ENCODE results near the gene OR2G2.

The OR2G2 gene

DNA sequence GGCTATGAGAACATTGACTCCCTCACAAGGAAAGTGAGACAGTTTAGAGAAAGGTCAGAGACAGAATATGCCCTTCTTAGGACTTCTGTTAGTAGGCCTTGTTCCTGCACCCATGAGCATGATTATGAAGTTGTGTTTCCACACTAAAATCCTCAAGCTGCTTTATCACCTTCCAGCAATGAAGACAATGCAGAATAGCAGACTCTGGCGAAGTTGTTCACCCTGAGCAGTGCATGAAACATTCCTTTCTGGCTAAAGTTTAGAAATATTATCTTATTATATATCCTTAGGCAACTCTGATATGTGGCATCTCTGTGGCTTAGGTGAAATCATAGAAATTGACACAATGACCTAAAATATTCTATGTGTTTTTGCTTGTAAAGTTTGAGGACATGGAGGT, 13.9 kb upstream of the OR2G2 start:
- Histone ChIP-seq H3K27me3 (ENCODE audit: low read depth, low read length) (no peaks in the 10 kb centered on the region), H3K4me3 (ENCODE audit: low read length) (no peak overlapping the region), H3K4me1 (ENCODE audit: low read length) (peaks cover 8% of the 10 kb centered on the region), H3K79me2 (ENCODE audit: low read length) (no peaks in the 10 kb centered on the region), H2AFZ (ENCODE audit: low read depth, low read length) (no peak overlapping the region), H3K36me3 (replicated peaks; ENCODE audit: low read depth, low read length) (no peaks in the 10 kb centered on the region), H3K4me2 (ENCODE audit: low read length) (no peak overlapping the region), H3K27ac (ENCODE audit: low read length) (no peak overlapping the region), H3K9me3 (ENCODE audit: insufficient read depth, low read length) (no peaks in the 10 kb centered on the region), H4K20me1 (ENCODE audit: insufficient read depth, low read length) (no peaks in the 10 kb centered on the region), H3K9ac (ENCODE audit: low read length) (no peak overlapping the region)
- TF ChIP-seq, protein P1, sequence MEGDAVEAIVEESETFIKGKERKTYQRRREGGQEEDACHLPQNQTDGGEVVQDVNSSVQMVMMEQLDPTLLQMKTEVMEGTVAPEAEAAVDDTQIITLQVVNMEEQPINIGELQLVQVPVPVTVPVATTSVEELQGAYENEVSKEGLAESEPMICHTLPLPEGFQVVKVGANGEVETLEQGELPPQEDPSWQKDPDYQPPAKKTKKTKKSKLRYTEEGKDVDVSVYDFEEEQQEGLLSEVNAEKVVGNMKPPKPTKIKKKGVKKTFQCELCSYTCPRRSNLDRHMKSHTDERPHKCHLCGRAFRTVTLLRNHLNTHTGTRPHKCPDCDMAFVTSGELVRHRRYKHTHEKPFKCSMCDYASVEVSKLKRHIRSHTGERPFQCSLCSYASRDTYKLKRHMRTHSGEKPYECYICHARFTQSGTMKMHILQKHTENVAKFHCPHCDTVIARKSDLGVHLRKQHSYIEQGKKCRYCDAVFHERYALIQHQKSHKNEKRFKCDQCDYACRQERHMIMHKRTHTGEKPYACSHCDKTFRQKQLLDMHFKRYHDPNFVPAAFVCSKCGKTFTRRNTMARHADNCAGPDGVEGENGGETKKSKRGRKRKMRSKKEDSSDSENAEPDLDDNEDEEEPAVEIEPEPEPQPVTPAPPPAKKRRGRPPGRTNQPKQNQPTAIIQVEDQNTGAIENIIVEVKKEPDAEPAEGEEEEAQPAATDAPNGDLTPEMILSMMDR (IDR thresholded peaks at IDR 0.05; ENCODE audit: low read depth, low read length): no peak
- no peak for TF ChIP-seq EZH2phosphoT487 (IDR thresholded peaks at IDR 0.05; ENCODE audit: low read depth)

DNA sequence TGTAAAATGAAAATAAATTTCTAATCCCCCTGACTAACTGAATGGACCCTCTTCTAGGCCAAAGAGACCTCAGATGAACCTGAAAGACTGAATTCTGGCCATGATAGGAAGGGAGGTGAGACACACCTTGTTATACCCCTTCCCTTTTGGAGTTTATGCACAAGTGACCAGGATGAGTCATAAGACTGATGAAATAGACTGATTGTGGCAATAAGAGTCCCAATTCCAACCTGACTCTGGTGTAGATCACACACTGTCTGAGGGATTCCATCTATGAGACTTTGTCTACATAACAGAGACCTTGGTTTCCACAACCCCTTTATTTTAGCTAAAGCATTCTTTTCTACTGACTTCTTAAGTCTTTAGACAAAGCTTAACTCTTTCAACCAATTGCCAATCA, 13.5 kb upstream of the OR2G2 start:
- TF ChIP-seq, protein P1 (IDR thresholded peaks at IDR 0.05; ENCODE audit: low read depth, low read length): no peak
- no peak for TF ChIP-seq EZH2phosphoT487 (IDR thresholded peaks at IDR 0.05; ENCODE audit: low read depth)

DNA sequence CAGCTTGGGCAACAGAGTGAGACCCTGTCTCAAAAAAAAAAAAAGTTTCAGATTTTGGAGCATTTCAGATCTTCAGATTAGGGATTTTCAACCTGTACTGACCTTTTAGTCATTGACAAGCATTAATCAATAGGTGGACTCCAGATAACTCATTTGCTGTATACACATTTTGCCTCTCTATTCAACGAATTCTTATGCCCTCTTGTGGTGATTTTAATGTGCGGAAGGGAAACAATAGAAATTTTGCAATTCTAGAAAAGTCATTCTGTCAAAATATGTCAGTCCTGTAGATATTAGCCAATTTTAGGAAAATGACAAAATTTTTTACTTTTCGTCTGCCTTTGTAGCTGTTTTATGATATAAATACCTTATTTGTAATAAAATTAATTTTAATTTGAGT, 11.6 kb upstream of the OR2G2 start:
- Histone ChIP-seq H3K4me1 (ENCODE audit: low read length) (peaks cover 8% of the 10 kb centered on the region), H3K27me3 (ENCODE audit: low read depth, low read length) (no peaks in the 10 kb centered on the region), H3K9me3 (ENCODE audit: insufficient read depth, low read length) (no peaks in the 10 kb centered on the region), H3K4me2 (ENCODE audit: low read length) (peak overlapping the region; percentile 21; the same call in 1 of the 2 replicates), H3K36me3 (replicated peaks; ENCODE audit: low read depth, low read length) (no peaks in the 10 kb centered on the region), H2AFZ (ENCODE audit: low read depth, low read length) (no peak overlapping the region), H3K4me3 (ENCODE audit: low read length) (no peak overlapping the region), H3K79me2 (ENCODE audit: low read length) (no peaks in the 10 kb centered on the region), H3K27ac (ENCODE audit: low read length) (no peak overlapping the region), H4K20me1 (ENCODE audit: insufficient read depth, low read length) (no peaks in the 10 kb centered on the region), H3K9ac (ENCODE audit: low read length) (no peak overlapping the region)
- TF ChIP-seq EZH2phosphoT487 (IDR thresholded peaks at IDR 0.05; ENCODE audit: low read depth): no peak
- TF ChIP-seq, protein P1 (IDR thresholded peaks at IDR 0.05; ENCODE audit: low read depth, low read length): peak; percentile 86

More for the DNA sequence above, 13.5 kb upstream of the OR2G2 start:
- Histone ChIP-seq H3K4me3 (ENCODE audit: low read length) (no peak overlapping the region), H3K27me3 (ENCODE audit: low read depth, low read length) (no peaks in the 10 kb centered on the region), H4K20me1 (ENCODE audit: insufficient read depth, low read length) (no peaks in the 10 kb centered on the region), H3K79me2 (ENCODE audit: low read length) (no peaks in the 10 kb centered on the region), H2AFZ (ENCODE audit: low read depth, low read length) (no peak overlapping the region), H3K4me1 (ENCODE audit: low read length) (peaks cover 8% of the 10 kb centered on the region), H3K9me3 (ENCODE audit: insufficient read depth, low read length) (no peaks in the 10 kb centered on the region), H3K36me3 (replicated peaks; ENCODE audit: low read depth, low read length) (no peaks in the 10 kb centered on the region), H3K9ac (ENCODE audit: low read length) (no peak overlapping the region), H3K27ac (ENCODE audit: low read length) (no peak overlapping the region), H3K4me2 (ENCODE audit: low read length) (no peak overlapping the region)

DNA sequence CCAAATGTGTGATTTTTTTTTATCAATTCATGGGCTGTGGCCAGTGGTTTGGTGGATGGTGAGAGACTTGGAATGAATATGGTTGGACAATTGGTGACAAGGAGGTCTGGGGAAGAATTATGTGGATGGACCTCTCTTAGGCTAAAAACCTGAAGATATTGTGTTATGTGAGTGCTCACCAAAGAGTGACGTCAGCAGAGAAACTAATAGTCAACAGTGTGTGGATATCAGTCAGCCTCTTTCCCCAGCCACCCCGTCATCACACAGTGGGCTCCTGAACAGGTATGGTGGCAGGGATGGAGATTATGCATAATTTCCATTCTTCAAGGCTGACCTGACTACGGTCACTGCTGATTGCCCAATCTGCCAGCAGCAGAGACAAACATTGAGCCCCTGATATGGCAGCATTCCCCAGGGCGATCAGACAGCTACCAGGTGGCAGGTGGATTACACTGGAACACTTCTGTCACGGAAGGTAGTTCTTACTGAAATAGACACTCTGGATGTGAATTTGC, 9.2 kb upstream of the OR2G2 start:
- Histone ChIP-seq H3K4me2 (ENCODE audit: low read length) (no peak overlapping the region), H3K27me3 (ENCODE audit: low read depth, low read length) (peaks cover 7% of the 10 kb centered on the region; the same call in 1 of the 2 replicates), H3K9me3 (ENCODE audit: insufficient read depth, low read length) (no peaks in the 10 kb centered on the region), H3K9ac (ENCODE audit: low read length) (no peak overlapping the region), H3K79me2 (ENCODE audit: low read length) (no peaks in the 10 kb centered on the region), H3K36me3 (replicated peaks; ENCODE audit: low read depth, low read length) (no peaks in the 10 kb centered on the region), H2AFZ (ENCODE audit: low read depth, low read length) (no peak overlapping the region), H4K20me1 (ENCODE audit: insufficient read depth, low read length) (no peaks in the 10 kb centered on the region), H3K27ac (ENCODE audit: low read length) (no peak overlapping the region), H3K4me1 (ENCODE audit: low read length) (peaks cover 8% of the 10 kb centered on the region), H3K4me3 (ENCODE audit: low read length) (no peak overlapping the region)
- TF ChIP-seq, protein P1 (IDR thresholded peaks at IDR 0.05; ENCODE audit: low read depth, low read length): no peak
- no peak for TF ChIP-seq EZH2phosphoT487 (IDR thresholded peaks at IDR 0.05; ENCODE audit: low read depth)

Data from OCI-LY3 (cell line).